Spinal cord (tissue), 10 donors: Measurements from ENCODE around the gene PCBD1. TPM values are rescaled to one million over a fixed set of nuclear protein-coding genes. Genes with fewer than 3 reads are reported as not detected.
"Not testable (repeated sequence)": the region's sequence is repeated elsewhere in the genome, so short reads cannot be mapped to it uniquely, and the experiment has no call there.

Experiments
- DNase-seq, 6 donors: peaks; one replicate each; pipeline versions ENCODE4 v3.0.0 to v3.0.0-alpha.2; 2013 to 2015; ENCODE audit warnings: low spot score in 6 of 6, low read depth in 4 of 6
- H3K27ac ChIP-seq: one replicate; pipeline ENCODE4 v1.5.1; 2013; ENCODE audit warnings: low read depth, low read length, control low read depth
- H3K27me3 ChIP-seq: one replicate; pipeline ENCODE4 v1.6.1; 2013; ENCODE audit warnings: low read length; ENCODE audit not compliant: control insufficient read depth, insufficient read depth
- H3K36me3 ChIP-seq: one replicate; pipeline ENCODE4 v1.6.1; 2013; ENCODE audit warnings: low read length; ENCODE audit not compliant: control insufficient read depth, insufficient read depth
- H3K4me1 ChIP-seq: one replicate; pipeline ENCODE4 v1.6.1; 2013; ENCODE audit warnings: low read length; ENCODE audit not compliant: control insufficient read depth, insufficient read depth
- H3K4me3 ChIP-seq: one replicate; pipeline ENCODE4 v1.5.1; 2013; ENCODE audit warnings: low read depth, low read length, control low read depth
- H3K9me3 ChIP-seq: one replicate; pipeline ENCODE4 v1.6.1; 2013; ENCODE audit warnings: low read length; ENCODE audit not compliant: control insufficient read depth, insufficient read depth
- WGBS: methylation state at CpG from one replicate; pipeline ENCODE4 v1.1.5; 2013; ENCODE audit warnings: missing lambda C conversion rate; ENCODE audit not compliant: insufficient coverage; 5-methylcytosine and 5-hydroxymethylcytosine counted together
- polyA plus RNA-seq, 2 donors: library from polyadenylated mRNA; unstranded; fragments of 120-200 nt; gene quantifications; one replicate each; pipeline ENCODE4 v1.2.1, GENCODE V29; 2013; ENCODE audit not compliant: insufficient read length in 2 of 2
- total RNA-seq, 2 donors: library from RNA; depleted of rRNA in 1 of 2; stranded (reverse); fragments of 120-200 nt in 1 of 2; fragments of >200 nt in 1 of 2; gene quantifications; one replicate each; pipeline versions ENCODE4 v1.2.3 to v1.2.4, GENCODE V29; 2013 to 2014
- donor health status: healthy.

PCBD1 gene
- total and polyA plus RNA-seq, 4 donors, result 29.2 to 88.1 (median 76.8) TPM

GRCh38 chr10:70874061-70874460, 14.3 kb downstream of the PCBD1 start:
- Histone ChIP-seq H3K27me3 (no peaks in the 10 kb centered on the region), H3K36me3 (peaks cover 39% of the 10 kb centered on the region), H3K27ac (no peak overlapping the region), H3K9me3 (no peaks in the 10 kb centered on the region), H3K4me1 (no peaks in the 10 kb centered on the region), H3K4me3 (no peak overlapping the region)
- no peak for DNase-seq
- WGBS, result 84% methylated on average over 7 of the region's 7 CpGs

- Histone ChIP-seq H3K4me3 (no peak overlapping the region), H3K4me1 (no peaks in the 10 kb centered on the region), H3K27ac (no peak overlapping the region), H3K27me3 (no peaks in the 10 kb centered on the region), H3K9me3 (no peaks in the 10 kb centered on the region), H3K36me3 (peaks cover 25% of the 10 kb centered on the region)
- WGBS, result 95% methylated on average over 4 of the region's 7 CpGs
- DNase-seq, result no peak
Measured at GRCh38 chr10:70872291-70872690, 16.1 kb downstream of the PCBD1 start.

- Histone ChIP-seq H3K9me3 (no peaks in the 10 kb centered on the region), H3K4me3 (no peak overlapping the region), H3K4me1 (no peaks in the 10 kb centered on the region), H3K27ac (no peak overlapping the region), H3K27me3 (no peaks in the 10 kb centered on the region), H3K36me3 (peaks cover 20% of the 10 kb centered on the region)
- DNase-seq, result no peak
- 94% methylated on average over 4 of the region's 4 CpGs for WGBS
Measured at GRCh38 chr10:70866424-70866823, 21.9 kb downstream of the PCBD1 start.

GRCh38 chr10:70864935-70865334, 23.4 kb downstream of the PCBD1 start:
- Histone ChIP-seq H3K36me3 (peaks cover 19% of the 10 kb centered on the region), H3K9me3 (no peaks in the 10 kb centered on the region), H3K4me3 (no peak overlapping the region), H3K4me1 (no peaks in the 10 kb centered on the region), H3K27ac (no peak overlapping the region), H3K27me3 (no peaks in the 10 kb centered on the region)
- WGBS, result 100% methylated on average over 1 of the region's 1 CpG
- DNase-seq, result no peak

GRCh38 chr10:70863470-70864160, 24.8 kb downstream of the PCBD1 start:
- Histone ChIP-seq H3K4me3 (no peak overlapping the region), H3K36me3 (peaks cover 18% of the 10 kb centered on the region), H3K4me1 (no peaks in the 10 kb centered on the region), H3K9me3 (no peaks in the 10 kb centered on the region), H3K27me3 (no peaks in the 10 kb centered on the region), H3K27ac (no peak overlapping the region)
- DNase-seq, result no peak

- WGBS, result over 99% methylated on average over 33 of the region's 42 CpGs
- not testable (repeated sequence) for H3K4me3 ChIP-seq, DNase-seq, H3K4me1 ChIP-seq, H3K27ac ChIP-seq, H3K27me3 ChIP-seq, H3K9me3 ChIP-seq
- H3K36me3 ChIP-seq, result peaks cover 23% of the 10 kb centered on the region
Measured at GRCh38 chr10:70861495-70862197, 26.7 kb downstream of the PCBD1 start.

GRCh38 chr10:70858759-70859158, 29.6 kb downstream of the PCBD1 start:
- no peak overlapping the region for H3K27ac ChIP-seq
- no peaks in the 10 kb centered on the region for H3K4me1 ChIP-seq
- no peak overlapping the region for H3K4me3 ChIP-seq
- no peaks in the 10 kb centered on the region for H3K9me3 ChIP-seq
- DNase-seq, result no peak
- peaks cover 20% of the 10 kb centered on the region for H3K36me3 ChIP-seq
- H3K27me3 ChIP-seq, result no peaks in the 10 kb centered on the region
- 91% methylated on average over 1 of the region's 5 CpGs for WGBS

GRCh38 chr10:70856454-70856853, 31.9 kb downstream of the PCBD1 start:
- H3K4me1 ChIP-seq, result no peaks in the 10 kb centered on the region
- peaks cover 12% of the 10 kb centered on the region for H3K36me3 ChIP-seq
- H3K4me3 ChIP-seq, result no peak overlapping the region
- no peaks in the 10 kb centered on the region for H3K9me3 ChIP-seq
- DNase-seq, result peak in 1 of 6 donors; percentile 45
- 67% methylated on average over 1 of the region's 2 CpGs for WGBS
- no peaks in the 10 kb centered on the region for H3K27me3 ChIP-seq
- no peak overlapping the region for H3K27ac ChIP-seq

- WGBS, result no CpG with 5 or more reads among the region's 1 CpG
- Histone ChIP-seq H3K4me3 (no peak overlapping the region), H3K36me3 (peaks cover 5% of the 10 kb centered on the region), H3K27me3 (no peaks in the 10 kb centered on the region), H3K4me1 (no peaks in the 10 kb centered on the region), H3K27ac (no peak overlapping the region), H3K9me3 (no peaks in the 10 kb centered on the region)
- DNase-seq, result no peak
Measured at GRCh38 chr10:70853457-70853856, 34.9 kb downstream of the PCBD1 start.

GRCh38 chr10:70853038-70853437, 35.3 kb downstream of the PCBD1 start:
- no peak overlapping the region for H3K4me3 ChIP-seq
- no peaks in the 10 kb centered on the region for H3K27me3 ChIP-seq
- H3K9me3 ChIP-seq, result no peaks in the 10 kb centered on the region
- peaks cover 1% of the 10 kb centered on the region for H3K36me3 ChIP-seq
- H3K4me1 ChIP-seq, result no peaks in the 10 kb centered on the region
- DNase-seq, result no peak
- no peak overlapping the region for H3K27ac ChIP-seq
- 100% methylated on average over 1 of the region's 4 CpGs for WGBS
